Measurements from ENCODE around the gene STX8.
"Not testable (repeated sequence)": the region's sequence is repeated elsewhere in the genome, so short reads cannot be mapped to it uniquely, and the experiment has no call there.

Gene STX8

GRCh38 chr17:9285602-9286427, 289.8 kb downstream of the STX8 start:
- DNase-seq, result no peak

- DNase-seq, result no peak
These were observed 290.7 kb downstream of the STX8 start for GRCh38 chr17:9284884-9285283.

- no peak for DNase-seq
These were observed 291.7 kb downstream of the STX8 start for GRCh38 chr17:9283909-9284308.

GRCh38 chr17:9279893-9280292, 295.7 kb downstream of the STX8 start:
- DNase-seq, result no peak

- DNase-seq, result no peak
These were observed 300.6 kb downstream of the STX8 start for GRCh38 chr17:9274973-9275372.

GRCh38 chr17:9273428-9274391, 301.9 kb downstream of the STX8 start:
- DNase-seq, result no peak

- no peak for DNase-seq
These were observed 303.0 kb downstream of the STX8 start for GRCh38 chr17:9272501-9273200.

GRCh38 chr17:9271989-9272388, 303.6 kb downstream of the STX8 start:
- DNase-seq, result no peak

GRCh38 chr17:9270921-9271320, 304.7 kb downstream of the STX8 start:
- no peak for DNase-seq

GRCh38 chr17:9269350-9270035, 306.1 kb downstream of the STX8 start:
- DNase-seq, result no peak

- no peak for DNase-seq
These were observed 307.1 kb downstream of the STX8 start for GRCh38 chr17:9268546-9268945.

- no peak for DNase-seq
These were observed 308.9 kb downstream of the STX8 start for GRCh38 chr17:9266697-9267117.

GRCh38 chr17:9266031-9266680, 309.5 kb downstream of the STX8 start:
- DNase-seq, result no peak

GRCh38 chr17:9261081-9262012, 314.3 kb downstream of the STX8 start:
- DNase-seq, result no peak

- no peak for DNase-seq
These were observed 316.2 kb downstream of the STX8 start for GRCh38 chr17:9259419-9259818.

GRCh38 chr17:9258115-9259015, 317.3 kb downstream of the STX8 start:
- DNase-seq, result no peak

- DNase-seq, result not testable (repeated sequence)
These were observed 318.0 kb downstream of the STX8 start for GRCh38 chr17:9257630-9257965.

- DNase-seq, result no peak
These were observed 318.6 kb downstream of the STX8 start for GRCh38 chr17:9256751-9257629.

GRCh38 chr17:9256361-9256750, 319.3 kb downstream of the STX8 start:
- no peak for DNase-seq
